HepG2 (cell line): ENCODE results near the gene RARG. TPM values are rescaled to one million over a fixed set of nuclear protein-coding genes. Genes with fewer than 3 reads are reported as not detected.

Experiments
- BRCA1 ChIP-seq: sonication (generic); formaldehyde crosslinking; IDR thresholded peaks from 2 replicates; pipeline ENCODE4 v1.4.0; 2020; ENCODE audit warnings: missing genetic modification reagents
- HNF4A ChIP-seq: sonication (generic); formaldehyde crosslinking; IDR thresholded peaks from 2 replicates; pipeline ENCODE4 v1.4.0; 2020; ENCODE audit warnings: missing genetic modification reagents
- MED8 ChIP-seq: sonication (generic); formaldehyde crosslinking; IDR thresholded peaks from 2 replicates; pipeline ENCODE4 v1.8.1; 2023; ENCODE audit warnings: mild to moderate bottlenecking, missing genetic modification reagents; ENCODE audit not compliant: insufficient replicate concordance
- MZF1 ChIP-seq: sonication (generic); formaldehyde crosslinking; IDR thresholded peaks from 2 replicates; pipeline ENCODE4 v1.8.1; 2023; ENCODE audit warnings: mild to moderate bottlenecking, missing genetic modification reagents, borderline replicate concordance
- POLR2A ChIP-seq, 2 experiments: IDR thresholded peaks; 2 replicates each; pipeline ENCODE4 v1.6.1; 2011; ENCODE audit warnings: low read depth in 2 of 2, low read length in 2 of 2, mild to moderate bottlenecking in 1 of 2, moderate library complexity in 1 of 2; ENCODE audit not compliant: insufficient read depth in 1 of 2
- SIX4 ChIP-seq: sonication (generic); formaldehyde crosslinking; IDR thresholded peaks from 2 replicates; pipeline ENCODE4 v1.4.0; 2020; ENCODE audit warnings: missing genetic modification reagents
- SOX6 ChIP-seq, 2 experiments: fragments of 450-650 bp in 1 of 2; sonication (generic) in 1 of 2; formaldehyde crosslinking in 1 of 2; IDR thresholded peaks; 2 replicates each; pipeline versions ENCODE4 v1.4.0 to v1.6.1; 2017 to 2020; ENCODE audit warnings: antibody characterized with exemption in 1 of 2, mild to moderate bottlenecking in 1 of 2, missing genetic modification reagents in 1 of 2
- TAF15 ChIP-seq: fragments of 200-400 bp; formaldehyde crosslinking; IDR thresholded peaks from one replicate; pipeline ENCODE4 v1.6.1; 2018; ENCODE audit warnings: mild to moderate bottlenecking, low read depth, low read length; ENCODE audit not compliant: poor library complexity, severe bottlenecking
- U2AF2 ChIP-seq: fragments of 200-400 bp; formaldehyde crosslinking; IDR thresholded peaks from 2 replicates; pipeline ENCODE4 v1.6.1; 2017; ENCODE audit warnings: low read depth, mild to moderate bottlenecking, low read length
- ZNF138 ChIP-seq: sonication (generic); formaldehyde crosslinking; IDR thresholded peaks from 2 replicates; pipeline ENCODE4 v1.5.0; 2020; ENCODE audit warnings: mild to moderate bottlenecking, low read depth, missing genetic modification reagents
- ZNF317 ChIP-seq: sonication (generic); formaldehyde crosslinking; IDR thresholded peaks from 2 replicates; pipeline ENCODE4 v1.5.0; 2020; ENCODE audit warnings: mild to moderate bottlenecking, missing genetic modification reagents
- ZNF367 ChIP-seq: sonication (generic); formaldehyde crosslinking; IDR thresholded peaks from 2 replicates; pipeline ENCODE4 v1.4.0; 2020; ENCODE audit warnings: missing genetic modification reagents, borderline replicate concordance
- ZNF619 ChIP-seq: sonication (generic); formaldehyde crosslinking; IDR thresholded peaks from 2 replicates; pipeline ENCODE4 v1.4.0; 2020; ENCODE audit warnings: mild to moderate bottlenecking, missing genetic modification reagents
- ZNF660 ChIP-seq: sonication (generic); formaldehyde crosslinking; IDR thresholded peaks from 2 replicates; pipeline ENCODE4 v1.5.1; 2020; ENCODE audit warnings: mild to moderate bottlenecking, low read depth, missing genetic modification reagents, borderline replicate concordance
- ZNF746 ChIP-seq: sonication (generic); formaldehyde crosslinking; IDR thresholded peaks from 2 replicates; pipeline ENCODE4 v1.8.0; 2022; ENCODE audit warnings: mild to moderate bottlenecking, missing genetic modification reagents
- ZNF790 ChIP-seq: sonication (generic); formaldehyde crosslinking; IDR thresholded peaks from 2 replicates; pipeline ENCODE4 v1.8.0; 2022; ENCODE audit warnings: missing genetic modification reagents, mild to moderate bottlenecking, borderline replicate concordance
- polyA plus RNA-seq, 8 experiments: library from polyadenylated mRNA; depleted of rRNA in 3 of 8; stranded (reverse) in 7 of 8; unstranded in 1 of 8; fragments of >200 nt; fragmentation: Illumina TruSeq in 4 of 8; extraction: Trizol in 4 of 8; gene quantifications; 2 replicates each; pipeline versions ENCODE4 v1.2.1 to v1.2.3, GENCODE V29; 2011 to 2016; ENCODE audit warnings: low read depth in 4 of 8, missing spikeins in 1 of 8, mixed read lengths in 1 of 8; ENCODE audit not compliant: insufficient read depth in 1 of 8
- total RNA-seq, 5 experiments: library from RNA; depleted of rRNA; stranded (reverse); fragments of >200 nt; fragmentation: Illumina TruSeq; extraction: Trizol; gene quantifications; 2 replicates each; pipeline ENCODE4 v1.2.3, GENCODE V29; 2016; ENCODE audit warnings: low read depth in 1 of 5
- TF ChIP-seq, protein P1 (sequence below): sonication (generic); formaldehyde crosslinking; IDR thresholded peaks from 2 replicates; pipeline ENCODE4 v1.8.0; 2022; ENCODE audit warnings: mild to moderate bottlenecking, missing genetic modification reagents
- TF ChIP-seq, protein P2 (sequence below): IDR thresholded peaks from 2 replicates; pipeline ENCODE4 v1.4.0; 2020; ENCODE audit warnings: mild to moderate bottlenecking, missing genetic modification reagents
- TF ChIP-seq, protein P3 (sequence below): sonication (generic); formaldehyde crosslinking; IDR thresholded peaks from 2 replicates; pipeline ENCODE4 v1.4.0; 2020; ENCODE audit warnings: missing genetic modification reagents
- TF ChIP-seq, protein P4 (sequence below): sonication (generic); formaldehyde crosslinking; IDR thresholded peaks from 2 replicates; pipeline ENCODE4 v1.4.0; 2020; ENCODE audit warnings: missing genetic modification reagents
- TF ChIP-seq, protein P5 (sequence below): sonication (generic); formaldehyde crosslinking; IDR thresholded peaks from 2 replicates; pipeline ENCODE4 v1.8.0; 2023; ENCODE audit warnings: mild to moderate bottlenecking, missing genetic modification reagents

Gene RARG
- total and polyA plus RNA-seq, 2 of the 13 experiments (the other 11 are each of a cell fraction or from before 2014, with no cell fraction given): 0.77 to 1.5 TPM

DNA sequence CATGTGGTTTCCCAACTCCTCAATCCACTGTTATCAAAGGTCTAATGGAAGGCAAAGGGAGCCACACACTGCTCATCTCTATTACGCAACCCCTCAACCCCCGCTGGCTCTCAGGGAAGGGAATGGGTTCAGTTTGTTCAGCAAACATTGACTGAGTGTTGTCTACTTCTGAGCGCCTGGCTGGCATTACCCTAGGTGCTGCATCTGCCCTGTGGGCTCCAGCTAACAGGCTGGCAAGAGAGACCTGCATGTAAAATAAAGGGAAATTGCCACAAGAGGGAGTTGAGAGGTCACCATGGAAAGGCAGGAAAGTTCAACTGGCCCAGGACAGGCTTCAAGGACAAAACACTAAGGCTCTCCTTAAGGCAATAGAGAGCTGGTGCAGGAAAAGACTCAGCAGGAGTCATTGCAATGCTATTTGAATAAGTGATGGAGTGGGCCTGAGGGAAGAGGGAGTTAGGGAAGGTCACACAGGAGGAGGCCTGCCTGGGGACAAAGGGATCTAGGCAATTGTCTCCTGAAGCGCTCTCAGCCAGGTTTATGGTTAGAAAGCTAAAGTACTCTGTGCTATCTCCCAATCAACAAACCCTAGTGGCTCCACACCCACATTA is 57.0 kb downstream of the RARG start (continued):
- TF ChIP-seq MZF1 (CRISPR knock-in tag) (no peak), ZNF746 (CRISPR knock-in tag) (peak; percentile 68; the same call in 1 of the 2 replicates), HNF4A (CRISPR knock-in tag) (peak; percentile 77), ZNF317 (CRISPR knock-in tag) (peak; percentile 67; the same call in 1 of the 2 replicates), ZNF367 (CRISPR knock-in tag) (no peak), U2AF2 (no peak), MED8 (CRISPR knock-in tag) (no peak), ZNF790 (no peak), SOX6 (IDR thresholded peaks at IDR 0.05) (no peak), SOX6 (CRISPR knock-in tag; IDR thresholded peaks at IDR 0.05) (peak; percentile 70), SIX4 (CRISPR knock-in tag) (0 out of 2 replicates have a peak, but pooled peaks have one; percentile 27), POLR2A (IDR thresholded peaks at IDR 0.05; ENCODE audit: insufficient read depth in 1 of 2, low read depth in 2 of 2, low read length in 2 of 2) (no peak), TAF15 (no peak), ZNF138 (CRISPR knock-in tag) (0 out of 2 replicates have a peak, but pooled peaks have one; percentile 37), ZNF660 (CRISPR knock-in tag) (no peak), BRCA1 (CRISPR knock-in tag) (0 out of 2 replicates have a peak, but pooled peaks have one; percentile 32), ZNF619 (CRISPR knock-in tag) (no peak)
- TF ChIP-seq, protein P1, sequence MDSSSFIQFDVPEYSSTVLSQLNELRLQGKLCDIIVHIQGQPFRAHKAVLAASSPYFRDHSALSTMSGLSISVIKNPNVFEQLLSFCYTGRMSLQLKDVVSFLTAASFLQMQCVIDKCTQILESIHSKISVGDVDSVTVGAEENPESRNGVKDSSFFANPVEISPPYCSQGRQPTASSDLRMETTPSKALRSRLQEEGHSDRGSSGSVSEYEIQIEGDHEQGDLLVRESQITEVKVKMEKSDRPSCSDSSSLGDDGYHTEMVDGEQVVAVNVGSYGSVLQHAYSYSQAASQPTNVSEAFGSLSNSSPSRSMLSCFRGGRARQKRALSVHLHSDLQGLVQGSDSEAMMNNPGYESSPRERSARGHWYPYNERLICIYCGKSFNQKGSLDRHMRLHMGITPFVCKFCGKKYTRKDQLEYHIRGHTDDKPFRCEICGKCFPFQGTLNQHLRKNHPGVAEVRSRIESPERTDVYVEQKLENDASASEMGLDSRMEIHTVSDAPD (CRISPR knock-in tag): peak; percentile 43; the same call in 1 of the 2 replicates
- TF ChIP-seq, protein P2, sequence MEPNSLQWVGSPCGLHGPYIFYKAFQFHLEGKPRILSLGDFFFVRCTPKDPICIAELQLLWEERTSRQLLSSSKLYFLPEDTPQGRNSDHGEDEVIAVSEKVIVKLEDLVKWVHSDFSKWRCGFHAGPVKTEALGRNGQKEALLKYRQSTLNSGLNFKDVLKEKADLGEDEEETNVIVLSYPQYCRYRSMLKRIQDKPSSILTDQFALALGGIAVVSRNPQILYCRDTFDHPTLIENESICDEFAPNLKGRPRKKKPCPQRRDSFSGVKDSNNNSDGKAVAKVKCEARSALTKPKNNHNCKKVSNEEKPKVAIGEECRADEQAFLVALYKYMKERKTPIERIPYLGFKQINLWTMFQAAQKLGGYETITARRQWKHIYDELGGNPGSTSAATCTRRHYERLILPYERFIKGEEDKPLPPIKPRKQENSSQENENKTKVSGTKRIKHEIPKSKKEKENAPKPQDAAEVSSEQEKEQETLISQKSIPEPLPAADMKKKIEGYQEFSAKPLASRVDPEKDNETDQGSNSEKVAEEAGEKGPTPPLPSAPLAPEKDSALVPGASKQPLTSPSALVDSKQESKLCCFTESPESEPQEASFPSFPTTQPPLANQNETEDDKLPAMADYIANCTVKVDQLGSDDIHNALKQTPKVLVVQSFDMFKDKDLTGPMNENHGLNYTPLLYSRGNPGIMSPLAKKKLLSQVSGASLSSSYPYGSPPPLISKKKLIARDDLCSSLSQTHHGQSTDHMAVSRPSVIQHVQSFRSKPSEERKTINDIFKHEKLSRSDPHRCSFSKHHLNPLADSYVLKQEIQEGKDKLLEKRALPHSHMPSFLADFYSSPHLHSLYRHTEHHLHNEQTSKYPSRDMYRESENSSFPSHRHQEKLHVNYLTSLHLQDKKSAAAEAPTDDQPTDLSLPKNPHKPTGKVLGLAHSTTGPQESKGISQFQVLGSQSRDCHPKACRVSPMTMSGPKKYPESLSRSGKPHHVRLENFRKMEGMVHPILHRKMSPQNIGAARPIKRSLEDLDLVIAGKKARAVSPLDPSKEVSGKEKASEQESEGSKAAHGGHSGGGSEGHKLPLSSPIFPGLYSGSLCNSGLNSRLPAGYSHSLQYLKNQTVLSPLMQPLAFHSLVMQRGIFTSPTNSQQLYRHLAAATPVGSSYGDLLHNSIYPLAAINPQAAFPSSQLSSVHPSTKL (CRISPR knock-in tag): peak; percentile 77
- TF ChIP-seq, protein P3, sequence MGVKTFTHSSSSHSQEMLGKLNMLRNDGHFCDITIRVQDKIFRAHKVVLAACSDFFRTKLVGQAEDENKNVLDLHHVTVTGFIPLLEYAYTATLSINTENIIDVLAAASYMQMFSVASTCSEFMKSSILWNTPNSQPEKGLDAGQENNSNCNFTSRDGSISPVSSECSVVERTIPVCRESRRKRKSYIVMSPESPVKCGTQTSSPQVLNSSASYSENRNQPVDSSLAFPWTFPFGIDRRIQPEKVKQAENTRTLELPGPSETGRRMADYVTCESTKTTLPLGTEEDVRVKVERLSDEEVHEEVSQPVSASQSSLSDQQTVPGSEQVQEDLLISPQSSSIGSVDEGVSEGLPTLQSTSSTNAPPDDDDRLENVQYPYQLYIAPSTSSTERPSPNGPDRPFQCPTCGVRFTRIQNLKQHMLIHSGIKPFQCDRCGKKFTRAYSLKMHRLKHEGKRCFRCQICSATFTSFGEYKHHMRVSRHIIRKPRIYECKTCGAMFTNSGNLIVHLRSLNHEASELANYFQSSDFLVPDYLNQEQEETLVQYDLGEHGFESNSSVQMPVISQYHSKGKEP (CRISPR knock-in tag): no peak
- TF ChIP-seq, protein P4, sequence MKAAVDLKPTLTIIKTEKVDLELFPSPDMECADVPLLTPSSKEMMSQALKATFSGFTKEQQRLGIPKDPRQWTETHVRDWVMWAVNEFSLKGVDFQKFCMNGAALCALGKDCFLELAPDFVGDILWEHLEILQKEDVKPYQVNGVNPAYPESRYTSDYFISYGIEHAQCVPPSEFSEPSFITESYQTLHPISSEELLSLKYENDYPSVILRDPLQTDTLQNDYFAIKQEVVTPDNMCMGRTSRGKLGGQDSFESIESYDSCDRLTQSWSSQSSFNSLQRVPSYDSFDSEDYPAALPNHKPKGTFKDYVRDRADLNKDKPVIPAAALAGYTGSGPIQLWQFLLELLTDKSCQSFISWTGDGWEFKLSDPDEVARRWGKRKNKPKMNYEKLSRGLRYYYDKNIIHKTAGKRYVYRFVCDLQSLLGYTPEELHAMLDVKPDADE (CRISPR knock-in tag): no peak
- TF ChIP-seq, protein P5, sequence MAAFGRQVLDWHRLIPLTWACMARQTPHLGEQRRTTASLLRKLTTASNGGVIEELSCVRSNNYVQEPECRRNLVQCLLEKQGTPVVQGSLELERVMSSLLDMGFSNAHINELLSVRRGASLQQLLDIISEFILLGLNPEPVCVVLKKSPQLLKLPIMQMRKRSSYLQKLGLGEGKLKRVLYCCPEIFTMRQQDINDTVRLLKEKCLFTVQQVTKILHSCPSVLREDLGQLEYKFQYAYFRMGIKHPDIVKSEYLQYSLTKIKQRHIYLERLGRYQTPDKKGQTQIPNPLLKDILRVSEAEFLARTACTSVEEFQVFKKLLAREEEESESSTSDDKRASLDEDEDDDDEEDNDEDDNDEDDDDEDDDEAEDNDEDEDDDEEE (CRISPR knock-in tag): no peak
